Placental epithelial cell (primary cell): Measurements from ENCODE around the gene NDE1. TPM values are rescaled to one million over a fixed set of nuclear protein-coding genes. Genes with fewer than 3 reads are reported as not detected.

Source experiments
- total RNA-seq: library from RNA; depleted of rRNA; stranded (reverse); fragments of >200 nt; gene quantifications from 2 replicates; pipeline ENCODE4 v1.2.3, GENCODE V29; 2012

Gene NDE1
- total RNA-seq: 21.6 and 22.4 TPM in 2 replicates

GRCh38 chr16:15650019-15650697, at the start of gene NDE1:
TSS of gene NDE1 (plus strand) at chr16:15650245. CDS start at chr16:15664779, 14,534 bp downstream.

GRCh38 chr16:15643048-15643945, 6.7 kb upstream of the NDE1 start, which contains the start of gene MARF1:
TSS of gene MARF1 (minus strand) at chr16:15643154. CDS start at chr16:15639233, 3,921 bp downstream.

Other genes starting within 250 kb of the NDE1 start
- gene BMERB1, start 215.7 kb upstream of the NDE1 start, total RNA-seq: 1.6 TPM in 1 of 2 replicates, not detected in the other
- 14.0 and 22.8 TPM in 2 replicates for gene MARF1, start 7.1 kb upstream of the NDE1 start, total RNA-seq
- not detected in 2 replicates for gene MYH11, start 206.8 kb downstream of the NDE1 start, total RNA-seq
- gene CEP20, start 238.4 kb downstream of the NDE1 start, total RNA-seq: 24.7 and 35.2 TPM in 2 replicates